ENCODE data around the gene ZGRF1. TPM values are rescaled to one million over a fixed set of nuclear protein-coding genes. Genes with fewer than 3 reads are reported as not detected.
"Not testable (repeated sequence)": the region's sequence is repeated elsewhere in the genome, so short reads cannot be mapped to it uniquely, and the experiment has no call there.

Gene ZGRF1
- polyA plus RNA-seq, 4 donors: 9.9 to 25.5 (median 15.1) TPM

DNA sequence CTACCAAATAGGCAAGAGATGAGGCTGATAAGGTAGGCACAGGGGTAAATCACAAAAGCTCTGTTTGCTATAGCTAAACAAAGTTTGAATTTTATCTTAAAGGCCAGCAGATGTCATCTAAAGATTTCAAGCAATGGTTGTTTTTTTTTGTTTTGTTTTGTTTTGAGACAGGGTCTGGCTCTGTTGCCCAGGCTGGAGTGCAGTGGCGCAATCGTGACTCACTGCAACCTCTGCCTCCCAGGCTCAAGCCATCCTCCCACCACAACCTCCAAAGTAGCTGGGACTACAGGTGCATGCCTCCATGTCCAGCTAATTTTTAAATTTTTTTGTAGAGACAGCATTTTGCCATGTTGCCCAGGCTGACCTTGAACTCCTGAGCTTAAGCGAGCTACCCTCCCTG, 77.7 kb downstream of the ZGRF1 start:
- no peak for DNase-seq (ENCODE audit: low read depth in 4 of 4, low spot score in 2 of 4)

DNA sequence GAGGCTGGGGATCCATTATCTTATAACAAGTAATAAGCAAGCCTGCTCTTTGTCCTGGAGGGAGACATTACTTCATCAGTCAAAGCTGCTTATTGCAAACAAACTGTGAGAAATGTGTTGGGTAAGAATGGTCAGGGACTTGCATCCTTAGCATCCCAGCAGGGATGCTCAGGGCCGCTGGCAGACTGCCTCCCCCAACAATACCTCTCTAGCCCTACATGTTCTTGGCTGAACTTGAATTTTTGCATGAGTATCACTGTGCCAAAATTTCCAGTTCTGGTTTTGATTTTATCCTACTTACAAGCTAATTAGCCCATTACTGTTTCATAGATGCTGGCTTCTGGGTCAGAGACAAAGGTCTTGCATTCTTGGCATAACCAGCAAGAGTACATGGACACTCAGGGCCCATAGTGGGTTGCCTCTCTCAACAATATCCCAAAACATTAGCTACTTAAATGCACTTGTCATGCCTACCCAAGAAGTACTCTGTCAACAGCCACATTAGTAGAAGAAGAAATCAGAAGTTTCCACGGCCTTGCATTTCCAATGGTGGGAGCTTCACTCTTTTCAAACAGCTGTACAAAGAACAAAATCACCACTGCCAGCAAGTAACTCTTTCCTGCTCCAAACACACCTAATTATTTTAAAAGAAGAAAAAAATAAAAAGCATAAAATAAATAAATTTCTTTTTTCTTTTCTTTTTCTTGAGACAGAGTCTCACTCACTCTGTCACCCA, 78.9 kb downstream of the ZGRF1 start:
- DNase-seq (ENCODE audit: low read depth in 4 of 4, low spot score in 2 of 4): no peak

DNA sequence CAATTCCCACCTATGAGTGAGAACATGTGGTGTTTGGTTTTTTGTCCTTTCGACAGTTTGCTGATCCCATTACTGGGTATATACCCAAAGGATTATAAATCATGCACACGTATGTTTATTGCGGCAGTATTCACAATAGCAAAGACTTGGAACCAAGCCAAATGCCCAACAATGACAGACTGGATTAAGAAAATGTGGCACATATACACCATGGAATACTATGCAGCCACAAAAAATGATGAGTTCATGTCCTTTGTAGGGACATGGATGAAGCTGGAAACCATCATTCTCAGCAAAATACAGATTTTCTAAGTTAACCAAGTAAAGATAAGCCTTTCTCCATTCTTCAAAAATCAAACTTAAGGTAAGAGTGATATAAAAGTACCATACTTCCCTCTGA, 82.4 kb downstream of the ZGRF1 start:
- not testable (repeated sequence) for DNase-seq (ENCODE audit: low read depth in 4 of 4, low spot score in 2 of 4)

DNA sequence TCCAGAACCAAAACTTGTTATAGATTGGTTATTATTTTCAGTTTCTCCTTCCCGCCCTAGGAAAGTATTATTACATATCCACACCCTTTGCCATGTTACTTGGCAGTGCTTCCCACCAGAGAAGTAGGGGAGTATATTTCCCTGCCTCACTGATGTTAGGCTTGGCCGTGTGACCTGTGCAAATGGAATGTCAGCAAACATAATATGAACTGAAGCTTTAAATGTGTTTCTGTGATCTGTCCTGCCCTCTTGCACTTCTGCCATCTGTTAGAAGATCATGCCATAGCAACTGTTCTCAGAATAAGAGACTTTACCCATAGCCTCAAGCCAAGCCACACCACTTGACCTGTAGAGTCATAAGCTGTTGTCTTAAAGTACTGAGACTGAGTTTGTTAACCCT, 84.0 kb downstream of the ZGRF1 start:
- DNase-seq (ENCODE audit: low read depth in 4 of 4, low spot score in 2 of 4): no peak

DNA sequence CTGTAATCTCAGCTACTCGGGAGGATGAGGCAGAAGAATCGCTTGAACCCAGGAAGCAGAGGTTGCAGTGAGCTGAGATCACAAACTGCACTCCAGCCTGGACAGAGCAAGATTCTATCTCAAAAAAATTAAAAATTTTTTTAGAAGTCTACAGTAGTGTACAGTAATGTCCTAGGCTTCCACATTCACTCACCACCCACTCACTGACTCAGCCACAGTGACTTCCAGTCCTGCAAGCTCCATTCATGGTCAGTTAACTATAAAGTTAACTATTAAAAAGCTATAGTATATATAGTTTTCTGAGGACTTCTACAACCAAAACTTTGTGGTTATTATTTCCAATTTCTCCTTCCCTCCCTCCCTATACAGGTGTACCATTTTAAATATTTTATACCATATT, 86.0 kb downstream of the ZGRF1 start:
- no peak for DNase-seq (ENCODE audit: low read depth in 4 of 4, low spot score in 2 of 4)

DNA sequence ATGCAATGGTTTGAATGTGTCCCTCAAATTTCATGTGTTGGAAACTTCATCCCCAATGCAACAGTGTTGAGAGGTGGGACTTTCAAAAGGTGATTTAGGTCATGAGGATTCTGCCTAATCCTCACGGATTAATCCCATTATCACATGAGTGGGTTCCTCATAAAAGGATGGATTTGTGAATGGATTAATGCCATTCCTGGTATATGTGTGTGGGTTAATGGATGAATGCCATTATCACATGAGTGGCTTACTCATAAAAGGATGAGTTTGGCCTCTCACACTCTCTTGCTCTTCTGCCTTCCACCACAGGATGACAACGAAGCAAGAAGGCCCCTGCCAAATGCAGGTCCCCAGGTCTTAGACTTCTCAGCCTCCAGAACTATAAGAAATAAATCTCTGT, 90.2 kb downstream of the ZGRF1 start:
- no peak for DNase-seq (ENCODE audit: low read depth in 4 of 4, low spot score in 2 of 4)

DNA sequence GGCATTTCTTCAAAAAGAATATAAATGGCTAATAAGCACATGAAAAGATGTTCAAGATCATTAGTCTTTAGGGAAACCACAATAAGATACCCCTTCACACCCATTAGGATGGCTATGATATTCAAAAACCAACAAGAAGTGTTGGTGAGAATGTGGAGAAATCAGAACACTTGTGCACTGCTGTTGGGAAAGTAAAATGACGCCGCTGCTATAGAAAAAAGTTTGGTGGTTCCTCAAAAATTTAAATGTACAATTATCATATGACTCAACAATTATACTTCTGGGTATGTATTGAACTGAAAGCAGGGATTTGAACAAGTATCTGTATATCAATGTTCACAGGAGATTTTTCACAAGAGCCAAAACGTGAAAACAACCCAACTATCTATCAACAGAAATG, 91.4 kb downstream of the ZGRF1 start:
- DNase-seq (ENCODE audit: low read depth in 4 of 4, low spot score in 2 of 4): no peak

DNA sequence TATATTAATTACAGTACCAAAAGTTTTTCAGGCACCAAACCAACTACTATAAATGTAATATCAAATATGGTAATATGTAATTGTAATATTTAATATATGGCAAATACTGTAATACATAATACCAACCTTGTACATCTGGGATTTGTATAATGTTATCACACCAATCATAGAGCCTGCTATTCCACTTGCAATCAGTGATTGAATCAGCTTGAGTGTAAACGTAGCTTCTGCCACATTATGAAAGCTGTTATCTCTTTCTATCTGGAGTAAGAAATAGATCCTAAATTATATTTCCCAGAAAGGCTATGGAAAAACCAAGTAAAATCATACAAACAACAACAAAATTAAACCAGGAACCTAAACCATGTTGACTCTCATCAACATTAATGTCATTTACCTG, 96.0 kb downstream of the ZGRF1 start:
- DNase-seq (ENCODE audit: low read depth in 4 of 4, low spot score in 2 of 4): no peak

DNA sequence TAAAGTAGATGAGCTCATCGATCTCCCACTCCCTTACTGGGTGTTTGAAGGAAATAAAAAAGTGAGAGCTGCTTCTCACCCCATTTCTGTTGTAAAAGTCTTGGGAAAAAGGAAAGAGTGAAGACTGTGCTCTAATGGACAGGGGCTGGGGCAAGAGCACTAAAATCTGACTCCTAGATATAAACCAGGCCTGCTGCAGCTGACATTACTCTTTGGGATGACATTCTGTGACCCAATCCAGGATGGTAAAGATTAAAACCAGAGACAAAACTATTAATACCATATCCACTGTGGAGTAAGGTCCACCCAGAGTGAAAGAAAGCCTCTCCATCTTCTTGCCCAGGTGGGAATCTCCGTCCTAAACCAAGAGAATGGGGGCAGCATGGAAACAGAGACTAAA, 100.6 kb downstream of the ZGRF1 start:
- DNase-seq (ENCODE audit: low read depth in 4 of 4, low spot score in 2 of 4): no peak

DNA sequence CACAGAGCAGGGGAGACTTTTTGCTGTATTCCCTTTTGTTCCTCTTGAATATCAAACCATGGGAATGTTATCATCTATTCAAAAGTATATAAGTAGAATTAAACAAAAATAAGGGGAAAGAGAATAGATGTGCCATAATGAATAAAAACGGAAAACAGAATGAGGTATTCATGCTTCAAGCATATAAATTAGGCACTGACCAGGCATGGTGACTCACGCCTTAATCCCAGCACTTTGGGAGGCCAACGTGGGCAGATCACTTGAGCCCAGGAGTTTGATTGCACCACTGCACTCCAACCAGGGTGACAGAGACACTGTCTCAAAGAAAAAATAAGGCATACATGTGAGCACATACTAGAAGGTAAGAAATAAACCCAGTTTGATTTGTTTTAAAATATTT, 104.4 kb downstream of the ZGRF1 start:
- no peak for DNase-seq (ENCODE audit: low read depth in 4 of 4, low spot score in 2 of 4)

DNA sequence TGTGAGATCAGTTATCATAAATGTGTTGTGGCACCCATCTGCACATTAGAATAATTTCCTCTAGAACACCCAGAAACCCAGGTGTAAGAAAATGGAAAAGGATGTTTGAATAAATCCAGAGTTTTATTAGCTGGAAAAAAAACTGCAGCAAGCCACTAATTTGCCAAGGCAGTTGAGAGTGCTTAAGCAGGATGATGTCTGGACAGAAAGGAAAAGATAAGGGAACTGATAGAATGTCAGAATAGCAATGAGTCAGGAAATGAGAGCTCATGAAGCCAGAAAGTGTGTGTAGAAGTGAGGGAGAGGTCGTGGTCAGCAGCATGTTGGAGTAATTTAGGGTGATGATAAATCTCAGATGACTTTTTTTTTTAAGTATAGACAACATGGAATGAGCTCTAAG, 105.6 kb downstream of the ZGRF1 start:
- DNase-seq (ENCODE audit: low read depth in 4 of 4, low spot score in 2 of 4): no peak

DNA sequence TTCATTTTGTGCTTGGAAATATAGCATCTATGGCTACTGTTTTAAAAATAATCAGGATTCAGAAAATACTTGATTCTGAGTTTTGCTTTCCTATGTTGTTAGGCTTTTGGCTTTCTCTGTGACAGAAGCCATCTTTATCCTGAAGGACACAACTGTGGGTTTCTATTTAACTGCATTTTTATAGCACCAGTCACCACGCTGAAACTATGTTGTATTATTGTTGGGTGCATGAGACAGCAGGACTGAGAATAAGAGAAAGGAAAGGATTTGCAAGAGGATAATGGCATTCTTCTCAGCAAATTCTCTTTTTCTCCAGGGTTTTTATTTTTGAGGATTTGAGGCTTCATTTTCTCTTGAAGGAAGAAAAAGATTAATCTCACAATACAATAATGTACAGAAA, 110.6 kb downstream of the ZGRF1 start:
- DNase-seq (ENCODE audit: low read depth in 4 of 4, low spot score in 2 of 4): no peak

DNA sequence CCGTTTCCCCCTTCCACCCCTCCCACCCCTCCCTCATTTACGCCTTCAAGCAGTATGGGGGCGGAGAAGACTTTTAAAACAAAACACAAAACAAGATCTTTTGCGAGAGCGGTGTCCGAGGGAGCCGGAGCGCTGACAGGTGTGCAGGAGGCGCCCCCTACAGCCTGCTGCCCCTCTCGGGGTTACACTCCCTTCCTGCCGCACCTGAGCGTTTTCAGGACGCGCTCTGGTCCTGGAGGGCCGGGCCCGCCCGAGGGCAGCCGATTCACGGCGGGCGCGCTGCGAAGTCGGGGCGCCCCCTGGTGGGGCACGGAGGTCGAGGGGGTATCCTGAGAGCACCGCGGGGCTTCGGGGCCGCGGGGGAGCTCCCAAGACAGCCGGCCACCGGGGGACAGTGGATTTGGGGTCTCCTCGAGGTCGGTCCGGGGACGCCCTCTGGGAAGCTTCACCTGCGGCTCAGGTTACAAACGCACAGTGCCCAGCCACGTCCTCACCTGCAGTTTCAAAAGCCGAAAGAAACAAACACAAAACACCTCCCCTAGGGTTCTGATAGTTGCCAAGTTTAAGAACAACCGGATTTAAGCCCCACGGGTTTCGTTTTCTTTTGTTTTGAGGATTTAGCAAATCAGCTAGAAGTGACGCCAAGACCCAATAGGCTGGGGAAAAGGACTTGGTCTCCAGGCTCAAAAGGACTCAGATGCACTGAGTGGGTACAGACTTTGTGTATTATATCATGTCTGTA, 112.8 kb downstream of the ZGRF1 start:
- DNase-seq (ENCODE audit: low read depth in 4 of 4, low spot score in 2 of 4): peak in 1 of 4 donors; percentile 27

DNA sequence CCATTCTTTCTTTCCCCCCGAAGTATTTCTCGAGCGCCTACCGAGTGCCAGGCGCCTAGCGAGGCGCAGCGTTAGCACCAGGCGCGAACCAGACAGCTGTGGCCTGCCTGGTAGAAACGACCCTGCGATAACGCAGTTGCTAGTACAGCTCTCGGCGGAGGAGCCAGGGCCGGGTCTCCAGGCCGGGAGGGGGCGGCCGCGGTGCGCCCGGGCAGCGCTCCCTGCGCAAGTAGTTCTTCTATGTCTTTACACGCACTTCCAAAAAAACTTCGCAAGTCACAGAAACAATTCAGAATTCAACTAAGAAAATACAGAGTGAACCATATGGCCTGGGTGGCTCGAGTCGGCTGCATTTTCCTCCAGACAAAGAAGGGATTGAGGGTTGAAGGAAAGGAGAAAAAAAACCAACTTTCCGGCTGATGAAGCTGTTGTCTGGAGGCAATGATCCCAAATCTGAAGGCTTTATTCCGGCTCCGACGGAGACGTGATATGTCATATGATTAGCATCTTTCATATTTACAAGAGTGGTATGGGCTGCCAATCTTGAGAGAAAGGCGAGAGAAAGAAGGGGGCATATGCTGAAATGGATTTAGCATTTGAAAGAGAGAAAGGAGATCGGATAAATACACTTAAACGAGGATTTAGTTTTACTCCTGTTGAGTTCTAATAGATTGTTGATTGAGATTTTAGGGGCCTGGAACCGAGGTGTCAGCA, 113.5 kb downstream of the ZGRF1 start:
- peak in 1 of 4 donors; percentile 45 for DNase-seq (ENCODE audit: low read depth in 4 of 4, low spot score in 2 of 4)

DNA sequence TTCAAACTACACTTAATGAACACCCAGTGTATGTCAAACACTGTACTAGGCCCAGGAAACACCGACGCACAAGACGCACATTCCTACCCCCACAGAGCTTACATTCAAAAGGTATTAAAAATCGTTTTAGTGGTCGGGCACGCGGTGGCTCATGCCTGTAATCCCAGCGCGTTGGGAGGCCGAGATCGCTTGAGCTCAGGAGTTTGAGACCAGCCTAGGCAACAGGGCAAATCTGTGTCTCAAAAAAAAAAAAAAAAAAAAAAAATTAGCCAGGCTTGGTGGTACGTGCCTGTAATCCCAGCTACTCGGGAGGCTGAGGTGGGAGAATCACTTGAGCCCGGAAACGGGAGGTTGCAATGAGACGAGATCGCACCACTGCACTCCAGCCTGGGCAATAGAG, 114.3 kb downstream of the ZGRF1 start:
- DNase-seq (ENCODE audit: low read depth in 4 of 4, low spot score in 2 of 4): not testable (repeated sequence)

DNA sequence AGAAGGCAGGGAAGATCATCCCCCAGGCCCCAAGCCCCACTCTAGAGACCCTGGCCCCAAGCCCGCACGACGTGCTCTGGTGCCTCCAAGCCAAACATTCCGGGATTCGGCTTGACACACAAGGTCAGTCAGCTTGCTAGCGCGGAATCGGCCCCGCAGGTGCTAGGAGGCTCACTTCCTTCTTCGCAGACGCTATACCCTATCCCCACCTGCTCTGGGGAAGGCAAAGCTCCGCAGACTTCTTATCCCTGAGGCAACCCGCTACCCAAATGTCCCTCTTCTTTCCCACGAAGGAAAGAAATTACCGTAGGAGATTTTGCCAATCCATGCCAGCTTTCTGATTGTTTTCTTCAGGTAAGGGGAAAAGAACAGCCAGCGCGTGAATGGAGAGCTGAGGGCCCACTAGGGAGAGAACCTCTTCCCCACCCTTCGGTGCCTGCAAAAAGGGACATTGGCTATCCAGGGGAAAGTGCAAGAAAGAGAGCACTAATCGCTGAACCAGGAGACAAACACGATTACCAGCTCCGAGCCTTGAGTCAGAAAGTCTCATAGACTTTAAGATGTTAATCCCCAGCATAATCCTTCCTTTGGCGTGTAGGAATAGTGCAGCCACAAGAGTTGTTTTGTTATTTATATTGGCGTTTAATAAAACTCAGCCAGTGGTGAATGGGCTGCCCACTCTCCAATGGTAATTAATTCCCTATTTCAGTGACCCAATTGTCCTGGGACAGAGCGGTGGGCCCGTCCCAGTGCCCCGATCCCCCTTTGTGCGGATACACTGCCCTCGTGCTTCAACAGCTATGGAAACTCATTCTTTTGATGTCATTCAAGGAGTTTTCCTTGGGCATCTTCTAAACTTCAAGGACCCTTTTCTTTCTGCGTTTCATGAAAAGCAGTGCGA, 115.3 kb downstream of the ZGRF1 start:
- DNase-seq (ENCODE audit: low read depth in 4 of 4, low spot score in 2 of 4): peak in 1 of 4 donors; percentile 19

DNA sequence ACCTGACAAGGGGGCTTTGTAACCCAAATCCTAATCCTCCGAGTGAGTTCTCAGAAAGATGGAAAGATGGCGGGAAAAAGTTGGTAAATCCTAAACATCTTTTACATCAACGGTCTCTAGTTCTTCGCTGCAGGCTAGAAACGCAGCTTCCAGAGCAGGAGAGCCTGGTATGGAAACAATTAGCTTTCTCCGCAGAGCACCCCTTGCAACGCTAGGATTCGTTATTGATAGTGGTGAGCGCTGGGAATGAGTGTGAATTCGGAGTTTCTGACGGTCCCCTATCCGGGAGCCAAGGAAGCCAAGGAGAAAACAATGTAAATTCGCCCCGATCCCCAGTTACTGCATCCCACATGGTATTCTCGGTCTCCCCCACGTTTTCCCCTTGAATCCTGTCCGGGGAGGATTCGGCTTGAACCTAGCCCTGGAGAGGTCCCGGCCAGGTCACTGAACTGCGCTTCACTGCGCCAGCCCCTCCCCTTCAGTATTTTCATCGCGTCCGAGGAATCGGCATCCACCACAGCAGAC, 116.0 kb downstream of the ZGRF1 start:
- peak in 1 of 4 donors; percentile 7 for DNase-seq (ENCODE audit: low read depth in 4 of 4, low spot score in 2 of 4)

DNA sequence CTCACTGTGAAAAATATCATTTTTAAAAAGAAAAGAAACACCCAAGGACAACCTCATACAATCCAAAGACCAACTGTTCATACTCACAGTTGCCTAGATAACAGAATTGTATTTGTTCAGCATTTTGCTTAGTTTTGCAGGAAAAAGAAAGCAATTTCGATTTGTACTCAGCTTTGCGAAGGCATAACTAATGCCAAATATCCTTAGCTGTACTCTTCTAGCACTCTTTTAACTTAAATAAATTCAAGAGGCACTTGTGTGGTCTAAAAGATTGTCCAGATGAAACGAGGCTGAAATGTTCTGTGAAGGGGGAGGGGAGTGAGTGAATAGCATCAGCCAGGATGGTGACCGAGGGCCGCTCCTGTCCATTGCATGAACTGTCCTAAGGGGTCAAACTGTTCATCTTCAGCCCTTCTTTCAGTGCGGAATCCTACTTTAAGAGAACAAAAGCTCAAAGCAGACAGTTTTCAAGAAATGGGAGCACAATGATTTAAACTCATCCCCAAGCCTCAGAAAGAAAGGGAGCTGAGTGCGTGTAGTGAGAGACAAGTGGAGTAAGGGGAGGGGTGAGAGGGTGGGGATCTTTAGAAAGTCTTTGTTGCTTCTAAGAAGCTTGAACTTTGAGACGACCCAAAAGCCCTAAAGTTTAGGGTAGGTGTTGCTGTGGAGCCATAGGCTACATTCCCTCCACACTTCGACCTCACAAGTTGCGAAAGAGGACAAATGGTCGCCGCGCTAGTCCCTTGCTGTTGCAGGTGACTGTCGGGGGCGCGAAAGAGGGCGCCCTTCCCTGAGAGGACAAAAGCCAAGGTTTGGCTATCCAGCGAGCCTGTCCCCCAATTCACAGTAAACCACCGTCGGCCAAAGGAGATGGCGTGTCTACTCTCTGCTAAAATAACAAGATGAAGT, 116.8 kb downstream of the ZGRF1 start:
- peak in 1 of 4 donors; percentile 17 for DNase-seq (ENCODE audit: low read depth in 4 of 4, low spot score in 2 of 4)

DNA sequence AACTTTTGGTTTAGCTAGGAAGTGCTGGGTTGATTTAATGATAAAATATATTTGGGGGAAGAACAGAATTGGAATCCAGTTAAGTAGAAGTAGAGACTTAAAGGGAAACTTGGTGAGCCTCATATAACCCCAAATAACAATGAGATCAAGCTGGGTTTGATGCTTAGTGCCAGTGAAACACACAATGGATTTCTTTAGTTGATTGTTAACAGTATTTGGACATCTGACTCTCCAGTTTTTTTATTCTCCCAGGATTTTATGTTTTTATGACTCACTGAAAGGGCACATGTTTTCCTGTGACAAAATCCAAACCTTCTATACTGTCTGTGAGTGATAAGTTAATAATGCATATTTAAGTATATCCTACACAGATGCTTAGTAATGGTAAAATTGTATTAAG, 118.0 kb downstream of the ZGRF1 start:
- DNase-seq (ENCODE audit: low read depth in 4 of 4, low spot score in 2 of 4): no peak
